Stimulated activated CD8-positive, alpha-beta memory T cell treated with anti-CD3 and anti-CD28 coated beads, Interleukin-12 subunit alpha, Interleukin-12 subunit beta, amount 100 ng/mL, for 24 hours (primary cell): ENCODE results near the gene ADIPOR2.

Source experiments
- DNase-seq: peaks from one replicate; pipeline ENCODE4 v3.0.0-alpha.2; 2020; ENCODE audit errors: extremely low read depth

The ADIPOR2 gene

DNA sequence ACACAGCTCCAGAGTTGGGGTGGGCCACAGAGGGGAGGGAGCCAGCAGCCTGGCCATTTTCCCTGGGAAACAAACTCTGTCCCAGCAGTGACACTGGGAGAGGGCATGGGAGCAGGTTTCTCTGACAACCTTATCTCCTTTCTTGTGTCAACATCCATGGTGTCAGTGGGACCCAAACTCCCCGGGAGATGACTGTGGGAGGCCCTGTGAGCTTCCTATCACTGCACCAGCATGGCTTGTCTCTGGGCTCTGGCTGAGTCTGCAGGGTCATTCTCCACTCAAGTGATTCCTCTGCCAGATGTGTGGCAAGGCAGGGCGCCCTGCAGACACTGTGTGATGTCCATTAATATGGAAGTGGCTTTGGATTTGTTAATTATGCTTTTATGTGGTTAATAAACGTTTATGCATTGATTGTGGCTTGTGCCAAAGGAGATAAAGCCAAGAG, 139.6 kb downstream of the ADIPOR2 start:
- no peak for DNase-seq

DNA sequence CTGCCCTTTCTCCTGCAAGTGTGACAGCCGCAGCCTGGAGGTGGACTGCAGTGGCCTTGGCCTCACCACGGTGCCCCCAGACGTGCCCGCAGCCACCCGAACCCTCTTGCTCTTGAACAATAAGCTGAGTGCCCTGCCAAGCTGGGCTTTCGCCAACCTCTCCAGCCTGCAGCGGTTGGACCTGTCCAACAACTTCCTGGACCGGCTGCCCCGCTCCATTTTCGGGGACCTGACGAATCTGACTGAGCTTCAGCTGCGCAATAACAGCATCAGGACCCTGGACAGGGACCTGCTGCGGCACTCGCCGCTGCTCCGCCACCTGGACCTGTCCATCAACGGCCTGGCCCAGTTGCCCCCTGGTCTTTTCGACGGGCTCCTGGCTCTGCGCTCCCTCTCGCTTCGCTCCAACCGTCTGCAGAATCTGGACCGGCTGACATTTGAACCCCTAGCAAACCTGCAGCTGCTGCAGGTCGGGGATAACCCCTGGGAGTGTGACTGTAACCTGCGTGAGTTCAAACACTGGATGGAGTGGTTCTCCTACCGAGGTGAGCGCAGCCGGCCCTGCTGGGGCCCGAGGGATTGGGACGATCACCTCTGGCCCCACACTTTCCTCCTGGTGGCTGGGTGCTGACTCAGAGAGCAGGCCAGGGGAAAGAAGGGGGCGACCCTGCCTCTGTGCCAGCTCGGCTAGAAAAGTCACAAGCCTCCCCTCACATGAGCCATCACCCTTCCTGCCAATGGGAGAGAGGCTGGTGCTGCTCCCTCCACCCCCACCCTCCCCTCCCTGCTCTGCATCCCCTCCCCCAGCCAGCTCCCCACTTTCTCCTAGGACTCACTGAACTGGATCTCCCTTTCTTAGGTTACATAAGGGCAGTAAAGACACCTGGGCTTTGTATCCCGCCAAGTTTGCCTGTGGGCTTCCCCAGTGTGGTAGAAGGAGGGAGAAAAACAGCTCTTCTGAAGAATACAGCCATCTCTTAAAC, 140.4 kb downstream of the ADIPOR2 start:
- no peak for DNase-seq

DNA sequence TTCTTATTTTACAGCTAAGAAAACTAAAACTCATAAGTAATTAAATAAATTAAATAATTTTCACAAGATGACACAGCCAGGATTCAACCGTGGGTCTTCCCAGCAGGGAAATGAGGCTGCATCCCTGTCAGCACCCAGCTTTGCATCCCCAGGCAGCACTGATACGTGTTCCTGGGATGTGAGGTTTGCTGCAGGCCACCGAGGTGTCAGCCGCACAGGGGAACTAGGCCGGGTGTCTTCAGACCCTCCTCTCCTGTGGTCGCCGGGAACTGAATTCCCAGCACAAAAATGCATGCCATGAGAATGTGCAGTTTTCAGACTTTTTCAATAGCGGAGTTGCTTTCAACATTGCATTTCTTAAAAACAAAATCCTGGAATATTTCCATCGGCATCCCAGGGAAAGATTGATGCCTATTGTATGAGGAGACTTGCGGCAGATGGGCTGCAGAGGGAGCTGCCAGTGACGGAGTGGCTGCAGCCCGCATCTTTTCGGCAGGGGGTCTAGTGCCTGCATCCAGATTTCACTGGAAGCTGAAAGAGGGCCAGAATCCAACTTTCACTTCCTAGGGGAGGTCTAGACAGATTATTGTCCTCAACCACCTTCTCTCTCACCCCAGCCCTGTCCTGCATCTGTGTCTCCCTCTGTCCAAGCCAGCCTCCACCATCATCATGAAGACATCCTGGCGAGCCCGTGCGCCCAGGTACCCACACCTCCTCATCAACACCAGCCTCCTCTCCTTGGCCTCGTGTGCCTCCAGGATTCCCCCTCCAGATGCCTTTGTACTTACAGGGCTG, 142.1 kb downstream of the ADIPOR2 start:
- DNase-seq = no peak

DNA sequence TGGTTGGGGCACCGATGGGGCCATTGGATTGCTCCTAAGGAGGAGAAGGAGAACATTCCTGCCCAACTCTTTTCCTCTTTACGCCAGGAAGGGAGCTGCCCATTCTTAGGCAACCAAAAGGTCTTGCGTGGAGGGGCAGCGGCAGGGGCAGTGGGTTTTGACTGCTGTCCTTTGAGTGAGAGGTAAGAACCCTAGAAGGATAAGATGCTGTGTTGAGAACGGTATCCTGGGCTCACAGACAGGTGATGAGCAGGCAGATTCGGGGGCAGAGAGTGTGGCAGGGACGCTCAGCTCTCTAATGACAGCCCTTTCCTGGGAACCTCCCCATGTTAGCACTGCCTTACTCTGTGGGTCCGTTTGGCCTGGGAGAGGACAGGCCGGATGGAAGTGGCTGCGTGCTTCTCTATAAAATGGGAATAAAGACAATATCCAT, 142.7 kb downstream of the ADIPOR2 start:
- no peak for DNase-seq

DNA sequence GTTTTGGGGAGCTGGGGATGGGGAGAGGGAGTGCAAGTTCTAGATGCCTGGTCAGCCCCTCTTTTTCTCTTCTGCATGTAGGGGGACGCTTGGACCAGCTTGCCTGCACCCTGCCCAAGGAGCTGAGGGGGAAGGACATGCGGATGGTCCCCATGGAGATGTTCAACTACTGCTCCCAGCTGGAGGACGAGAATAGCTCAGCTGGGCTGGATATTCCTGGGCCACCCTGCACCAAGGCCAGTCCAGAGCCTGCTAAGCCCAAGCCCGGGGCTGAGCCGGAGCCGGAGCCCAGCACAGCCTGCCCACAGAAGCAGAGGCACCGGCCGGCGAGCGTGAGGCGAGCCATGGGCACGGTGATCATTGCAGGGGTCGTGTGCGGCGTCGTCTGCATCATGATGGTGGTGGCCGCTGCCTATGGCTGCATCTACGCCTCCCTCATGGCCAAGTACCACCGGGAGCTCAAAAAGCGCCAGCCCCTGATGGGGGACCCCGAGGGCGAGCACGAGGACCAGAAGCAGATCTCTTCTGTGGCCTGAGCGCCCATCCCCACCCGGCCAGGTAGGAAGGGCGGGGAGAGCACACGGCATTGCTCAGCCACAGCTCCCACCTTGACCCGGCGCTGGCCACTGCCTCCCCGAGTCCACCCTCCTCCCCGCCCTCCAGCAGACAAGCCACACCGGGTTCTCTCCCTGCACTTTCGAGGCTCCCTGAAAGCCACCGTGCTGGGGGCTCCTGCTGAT, 143.5 kb downstream of the ADIPOR2 start:
- no peak for DNase-seq

DNA sequence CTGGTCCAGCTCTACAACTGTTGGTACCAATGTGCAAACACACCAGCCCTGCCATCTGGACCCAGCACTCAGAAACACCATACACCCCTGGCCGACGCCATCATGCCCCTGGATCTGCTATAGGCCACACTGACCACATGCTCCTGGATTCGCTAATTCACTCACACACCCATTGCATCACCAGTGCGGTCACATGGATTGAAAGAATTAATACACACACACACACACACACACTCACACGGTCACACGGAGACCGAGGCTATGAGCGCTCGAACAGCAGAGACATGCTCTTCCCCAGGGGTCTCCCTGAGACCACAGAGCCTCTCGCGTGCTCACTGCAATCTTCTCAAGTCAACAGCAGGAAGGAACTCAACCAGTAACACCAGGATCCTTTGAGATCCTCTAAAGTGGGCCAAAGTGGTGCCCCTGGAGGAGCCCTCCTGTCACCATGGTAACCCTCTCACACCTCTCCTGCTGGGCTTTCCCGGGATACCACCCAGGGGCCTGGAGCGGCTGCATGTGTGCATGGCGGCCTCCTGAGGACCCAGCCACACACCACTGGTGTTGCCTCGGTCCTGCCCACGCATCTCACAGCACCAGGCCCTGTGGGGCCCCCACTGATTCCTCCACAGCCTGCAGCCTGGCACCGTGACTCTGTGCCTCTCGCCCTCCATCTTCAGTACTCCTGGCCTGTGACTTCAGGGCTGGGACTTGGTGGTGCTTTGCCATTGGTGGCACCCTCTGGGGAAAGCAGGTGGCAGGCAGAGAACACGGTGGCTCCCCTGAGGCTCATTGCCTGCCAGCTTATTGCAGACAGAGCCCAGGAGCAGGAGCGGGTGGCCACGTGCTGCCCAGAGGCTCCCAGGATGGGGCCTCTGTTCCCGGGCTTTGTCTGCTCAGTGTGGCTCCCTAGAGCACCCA, 144.6 kb downstream of the ADIPOR2 start:
- DNase-seq = no peak

DNA sequence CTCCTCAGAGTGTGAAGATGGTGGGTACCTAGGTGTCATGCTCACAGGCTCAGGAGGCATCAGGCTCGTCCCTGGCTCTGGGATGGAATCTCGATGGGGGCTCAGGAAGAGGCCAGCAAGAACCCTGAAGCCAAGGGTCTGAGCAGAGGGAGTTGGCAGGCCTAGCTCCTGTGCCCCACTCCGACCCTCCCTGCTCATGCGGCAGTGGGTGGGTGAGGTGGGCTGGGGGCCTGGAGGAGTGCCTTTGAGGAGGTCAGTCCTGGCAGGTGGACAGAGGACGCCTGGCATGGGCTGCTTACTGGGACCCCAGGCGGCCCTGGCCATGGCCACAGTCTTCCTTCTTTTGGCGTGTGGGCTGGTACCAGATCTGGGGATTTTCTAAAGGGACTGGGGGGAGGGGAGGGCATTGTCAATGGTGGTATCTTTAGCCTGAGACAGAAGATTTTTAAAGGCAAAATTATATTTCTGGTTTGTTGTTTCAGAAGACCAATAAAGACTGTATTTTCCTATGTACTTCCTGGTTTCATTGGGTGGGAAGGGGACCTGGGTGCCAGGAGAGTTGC, 145.5 kb downstream of the ADIPOR2 start:
- DNase-seq = no peak

DNA sequence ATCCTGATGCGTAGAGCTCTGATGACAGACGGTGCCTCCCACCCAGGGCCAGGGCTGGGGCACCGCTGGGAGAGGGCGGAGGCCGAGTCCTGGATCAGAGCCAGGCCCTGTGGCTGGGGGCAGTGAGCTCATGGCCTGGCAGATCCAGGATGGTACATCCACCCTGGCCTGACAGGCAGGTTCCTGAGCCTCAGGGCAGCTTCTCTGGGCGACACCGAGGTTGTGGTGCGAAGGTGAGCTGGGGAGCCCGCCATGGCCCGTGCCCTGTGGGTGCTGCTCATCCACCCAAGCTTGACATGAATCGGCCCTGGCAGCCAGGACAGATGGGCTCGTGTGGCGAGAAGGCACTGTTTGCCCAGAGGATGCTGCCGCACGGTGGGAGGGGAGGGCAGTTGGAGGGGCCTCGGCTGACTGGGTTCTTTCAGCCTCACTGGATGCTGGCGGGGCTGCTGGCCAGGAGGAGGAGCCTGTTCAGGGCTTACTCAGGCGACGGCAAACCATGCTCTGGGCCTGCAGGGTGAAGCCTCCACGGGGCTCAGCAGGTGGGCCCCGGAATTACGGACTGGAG, 146.1 kb downstream of the ADIPOR2 start:
- no peak for DNase-seq

DNA sequence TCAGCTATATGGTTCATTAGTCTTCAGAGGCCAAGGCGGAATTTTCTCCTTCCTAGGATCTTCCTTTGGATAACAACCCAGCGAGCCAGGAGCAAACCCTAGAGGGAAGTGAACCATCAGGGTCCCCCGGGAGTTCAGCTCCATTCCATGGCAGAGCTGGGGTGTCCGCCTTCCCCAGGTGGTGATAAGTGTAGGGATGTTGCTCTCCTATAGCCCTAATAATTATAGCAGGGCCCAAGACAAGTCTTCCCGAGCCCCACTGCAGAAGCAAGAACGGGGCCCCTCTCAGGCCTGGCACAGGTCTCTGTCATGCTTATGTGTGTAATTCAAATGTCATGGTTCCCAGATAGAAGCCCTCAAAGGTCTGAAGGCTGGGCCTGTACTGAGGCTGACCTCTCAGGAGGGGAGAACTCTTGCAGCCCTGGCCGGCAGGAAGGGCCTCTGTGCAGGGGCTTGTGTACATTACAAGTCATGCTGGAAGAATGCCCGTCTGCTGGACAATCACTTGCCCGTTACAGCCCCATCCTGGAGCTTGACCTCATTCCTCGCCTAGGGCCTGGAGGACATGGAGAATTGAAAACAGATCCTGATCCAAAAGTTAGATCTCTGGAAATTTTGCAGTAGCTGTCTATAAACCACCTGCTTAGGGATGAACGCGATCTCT, 146.8 kb downstream of the ADIPOR2 start:
- DNase-seq = no peak
